HT1080 (cell line): ENCODE data around the gene AHCYL1. TPM values are rescaled to one million over a fixed set of nuclear protein-coding genes. Genes with fewer than 3 reads are reported as not detected.
A peak's percentile ranks its signal among the peaks of the same experiment; 100 is the strongest.
"Not testable (repeated sequence)": the region's sequence is repeated elsewhere in the genome, so short reads cannot be mapped to it uniquely, and the experiment has no call there.

ENCODE experiments used
- DNase-seq: peaks from one replicate; pipeline ENCODE4 v3.0.0-alpha.2; 2015; ENCODE audit warnings: low read depth
- total RNA-seq: library from RNA; depleted of rRNA; stranded (reverse); fragments of >200 nt; shearing (Covaris generic); gene quantifications from 2 replicates; pipeline ENCODE4 v1.2.3, GENCODE V29; 2014

AHCYL1 gene
- total RNA-seq, 1 experiment from 2014 or later: 41.1 TPM

DNA sequence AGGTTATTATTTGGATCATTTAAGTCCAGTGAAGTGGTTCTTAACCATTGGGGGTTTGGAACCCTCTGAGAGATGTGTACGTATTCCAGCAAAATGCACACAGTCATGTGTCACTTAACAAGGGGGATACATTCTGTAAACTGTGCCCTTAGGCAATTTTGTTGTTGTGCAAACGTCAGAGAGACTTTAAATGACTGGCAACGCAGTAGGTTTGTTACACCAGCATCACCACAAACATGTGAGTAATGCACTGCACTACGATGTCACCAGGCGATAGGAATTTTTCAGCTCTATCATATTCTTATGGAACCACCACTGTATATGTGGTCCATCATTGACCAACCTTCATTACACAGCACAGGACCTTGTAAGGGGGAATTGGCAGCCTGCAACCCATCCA is 11.9 kb downstream of the AHCYL1 start:
- no peak for DNase-seq

DNA sequence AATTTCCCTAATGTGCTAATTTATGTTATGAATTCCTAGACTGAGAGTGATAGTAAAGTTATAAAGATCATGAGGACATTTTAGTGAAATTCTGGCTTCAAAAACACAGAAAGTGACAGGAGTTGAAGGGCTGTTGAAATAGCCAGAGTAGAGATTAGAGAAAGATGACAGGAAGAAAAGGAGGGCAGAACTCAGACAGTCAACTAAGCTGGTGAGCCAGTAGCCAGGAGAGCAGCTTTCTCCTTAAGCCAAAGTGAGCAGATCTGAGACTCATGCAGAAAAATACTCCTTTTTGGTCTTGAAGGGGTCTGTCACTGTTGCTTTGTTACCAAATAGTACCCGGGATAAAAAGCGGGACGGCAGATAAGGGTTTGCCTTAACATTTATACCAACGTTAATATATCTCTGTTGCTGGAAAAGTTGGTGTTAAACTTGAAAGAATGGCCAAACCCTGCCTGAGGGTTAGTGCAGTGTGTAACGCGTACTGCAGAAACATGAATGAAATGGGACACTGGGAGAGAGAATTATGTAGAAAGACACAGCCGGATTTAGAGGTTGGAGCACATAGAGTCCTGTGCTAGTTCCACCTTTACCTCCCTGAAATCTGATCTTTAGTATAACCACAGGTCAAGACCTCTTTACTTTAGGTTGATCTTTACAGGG is 12.8 kb downstream of the AHCYL1 start:
- no peak for DNase-seq

DNA sequence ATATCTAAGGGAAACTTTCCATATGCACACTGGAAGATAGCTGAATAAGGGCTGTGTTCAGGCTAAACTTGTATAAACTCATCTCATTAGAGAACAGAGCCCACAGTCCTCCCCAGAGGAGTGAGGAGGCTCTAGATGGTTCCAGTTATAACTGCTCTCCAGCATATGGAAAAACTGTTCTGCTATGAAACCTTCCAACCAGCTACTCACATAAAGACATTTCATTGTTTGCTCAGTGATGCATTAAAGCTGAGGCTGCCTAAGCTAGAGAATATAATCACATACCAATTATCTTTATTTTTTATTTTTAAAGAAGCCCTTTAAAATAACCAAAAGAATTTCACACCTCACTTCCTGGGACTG is 13.3 kb downstream of the AHCYL1 start:
- DNase-seq: no peak

DNA sequence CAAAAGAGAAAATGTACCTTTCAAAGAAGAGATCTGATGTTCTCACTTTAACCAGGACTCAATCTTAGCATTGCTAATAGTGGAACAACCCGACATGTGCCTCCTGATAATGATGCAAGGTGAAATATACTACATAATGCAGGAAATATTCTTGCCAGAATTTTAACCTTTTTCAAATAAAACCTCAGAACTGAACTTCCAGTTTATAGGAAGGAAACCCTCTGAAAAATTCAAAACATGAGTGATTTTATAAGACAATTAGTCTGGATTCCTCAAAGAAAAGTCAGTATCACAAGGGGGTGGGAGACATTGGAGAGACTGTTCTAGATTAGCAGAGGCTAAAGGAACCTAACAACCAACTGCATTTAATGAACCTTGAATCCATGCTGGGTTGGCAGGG is 18.1 kb downstream of the AHCYL1 start:
- no peak for DNase-seq

DNA sequence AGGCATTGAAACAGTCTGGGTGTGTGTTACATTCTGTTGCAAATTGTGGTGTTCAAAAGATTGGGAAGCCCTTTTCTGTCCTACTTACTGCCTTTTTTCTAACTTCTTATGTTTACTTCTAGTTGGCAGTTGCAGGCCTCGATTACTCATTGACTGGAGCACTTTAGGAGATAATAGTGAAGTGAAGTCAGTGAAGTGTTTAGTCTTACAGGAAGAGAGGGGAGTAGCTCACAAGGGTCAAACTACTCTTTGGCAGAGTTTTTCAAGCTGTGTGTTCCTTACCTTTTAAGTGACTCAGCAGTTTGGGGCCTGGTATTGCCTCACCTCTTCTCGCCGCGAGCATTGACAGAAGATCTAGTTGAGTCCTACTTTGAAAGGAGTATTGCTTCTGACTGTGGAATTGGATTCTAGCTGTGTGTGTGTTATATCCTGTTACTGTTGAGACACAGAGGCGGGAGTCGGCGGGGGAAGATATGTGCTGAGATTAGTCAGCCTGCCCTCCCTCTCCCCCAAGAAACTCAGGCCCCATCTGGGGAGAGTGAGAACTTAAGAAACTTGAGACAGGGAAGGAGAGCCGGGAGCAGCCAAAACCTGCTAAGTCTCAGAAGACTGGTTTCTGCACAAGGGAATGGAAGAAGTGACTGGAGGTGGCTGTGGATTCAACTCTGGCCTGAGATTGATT is 19.3 kb downstream of the AHCYL1 start:
- peak; percentile 99 for DNase-seq

DNA sequence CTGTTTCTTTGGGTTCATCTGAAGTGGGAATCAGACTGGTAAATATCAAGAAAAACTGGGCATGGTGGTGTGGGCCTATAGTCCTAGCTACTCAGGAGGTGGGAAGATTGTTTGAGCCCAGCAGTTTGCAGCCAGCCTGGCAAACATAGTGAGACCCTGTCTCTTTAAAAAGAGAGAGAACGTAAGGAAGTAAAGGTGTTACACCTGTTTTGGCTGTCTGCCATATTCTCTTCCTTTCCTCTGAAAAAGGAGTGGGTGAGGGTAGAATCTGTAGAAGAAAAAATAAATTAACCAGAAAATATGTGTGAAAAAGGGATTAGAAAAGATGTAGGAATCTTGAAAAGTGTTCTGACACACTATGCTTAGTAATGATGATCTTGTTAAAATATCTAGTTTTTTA is 20.0 kb downstream of the AHCYL1 start:
- DNase-seq: no peak

DNA sequence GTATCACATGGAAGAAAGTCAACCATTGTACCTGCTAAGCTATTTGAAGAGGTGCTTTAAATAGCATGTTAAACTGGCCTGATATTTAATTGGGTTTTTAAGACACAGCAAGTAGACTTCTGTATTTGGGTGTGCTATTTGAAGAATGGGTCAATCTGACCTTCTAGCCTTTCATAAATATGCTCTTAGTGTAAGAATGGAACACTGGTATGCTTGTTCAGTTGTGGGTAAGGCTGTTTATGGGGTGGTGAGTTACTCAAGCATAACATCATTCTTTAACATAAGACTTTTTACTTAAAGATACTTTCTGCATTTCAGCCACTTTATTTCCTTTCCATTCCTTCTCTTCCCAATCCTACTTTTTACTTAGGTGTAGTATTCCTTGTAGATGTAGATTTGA is 21.4 kb downstream of the AHCYL1 start:
- DNase-seq: no peak

DNA sequence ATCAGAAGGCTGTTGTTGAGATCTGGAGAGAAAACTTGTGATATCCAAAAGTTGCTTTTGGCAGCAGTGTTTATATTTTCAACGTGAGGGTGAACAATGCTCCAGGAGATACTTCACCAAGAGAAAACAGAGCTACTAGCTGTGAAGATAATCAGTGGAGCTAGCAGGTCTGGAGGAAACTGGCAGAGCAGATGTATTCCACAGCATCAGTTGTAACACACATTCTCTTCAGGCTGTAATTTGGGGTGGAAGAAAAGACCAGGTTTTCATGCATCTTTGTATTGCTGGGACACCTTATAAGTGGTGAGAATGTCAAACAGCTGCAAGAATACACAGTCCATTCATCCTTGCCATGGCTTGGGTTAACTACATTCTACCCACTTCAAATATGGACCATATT is 22.0 kb downstream of the AHCYL1 start:
- no peak for DNase-seq

DNA sequence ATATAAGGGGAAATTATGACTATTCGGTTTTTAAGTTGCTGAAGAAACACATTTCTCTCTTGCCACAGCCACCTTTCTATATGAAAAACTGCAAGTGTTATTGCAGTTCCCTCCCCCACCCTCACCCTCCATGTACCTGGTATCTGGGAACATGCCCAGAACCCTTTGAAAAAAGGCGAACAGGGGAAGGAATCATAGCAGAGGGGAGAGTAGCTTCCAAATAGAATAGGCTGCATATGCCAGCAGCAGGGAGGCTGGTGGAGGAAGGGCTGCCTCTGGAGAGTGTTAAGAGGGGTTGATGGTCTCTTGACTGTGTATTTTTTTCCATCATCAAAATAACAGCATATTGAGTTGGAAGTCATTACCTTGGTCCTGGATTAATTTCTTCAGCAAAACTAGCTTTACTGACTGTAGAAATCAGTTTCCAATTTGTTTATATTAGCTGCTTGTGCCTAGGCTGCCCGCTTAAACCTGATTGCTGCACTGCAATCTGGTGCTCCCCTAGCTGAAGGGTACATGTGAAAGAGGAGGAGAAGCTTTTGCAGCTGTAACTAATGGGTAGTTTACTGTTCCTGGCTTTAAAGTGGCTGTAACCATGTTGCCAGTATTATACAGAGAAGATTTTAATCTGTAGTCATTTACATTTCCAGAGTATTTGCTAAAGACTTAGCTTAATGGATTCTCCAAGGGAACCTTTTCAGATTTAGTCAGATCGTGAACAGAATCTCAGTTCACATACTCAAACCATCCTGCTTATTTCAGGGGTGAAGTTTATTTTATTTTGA is 22.7 kb downstream of the AHCYL1 start:
- no peak for DNase-seq

DNA sequence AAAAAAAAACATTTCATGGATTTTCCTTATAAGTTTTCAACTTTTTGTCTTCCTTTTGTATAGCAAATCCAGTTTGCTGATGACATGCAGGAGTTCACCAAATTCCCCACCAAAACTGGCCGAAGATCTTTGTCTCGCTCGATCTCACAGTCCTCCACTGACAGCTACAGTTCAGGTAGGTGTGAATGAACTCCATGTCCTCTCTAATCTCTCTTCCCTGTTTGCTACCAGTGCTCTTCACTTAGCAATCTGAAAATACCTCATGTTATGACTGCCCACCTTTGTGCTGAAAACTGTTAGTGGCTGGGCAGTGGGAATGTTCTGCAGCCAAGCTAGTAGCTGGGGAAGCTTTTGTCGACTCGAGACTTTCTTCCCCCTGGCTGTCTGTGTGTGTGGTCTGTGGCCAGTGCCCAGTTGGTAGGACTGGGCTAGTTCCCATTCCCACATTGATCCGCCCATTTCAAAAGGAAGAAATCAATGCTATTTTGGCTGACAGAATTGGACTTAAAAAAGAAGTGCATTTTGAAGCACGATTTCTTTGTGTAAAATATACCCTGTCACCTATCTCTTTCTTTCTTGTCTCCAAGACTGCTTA is 24.5 kb downstream of the AHCYL1 start:
- no peak for DNase-seq

DNA sequence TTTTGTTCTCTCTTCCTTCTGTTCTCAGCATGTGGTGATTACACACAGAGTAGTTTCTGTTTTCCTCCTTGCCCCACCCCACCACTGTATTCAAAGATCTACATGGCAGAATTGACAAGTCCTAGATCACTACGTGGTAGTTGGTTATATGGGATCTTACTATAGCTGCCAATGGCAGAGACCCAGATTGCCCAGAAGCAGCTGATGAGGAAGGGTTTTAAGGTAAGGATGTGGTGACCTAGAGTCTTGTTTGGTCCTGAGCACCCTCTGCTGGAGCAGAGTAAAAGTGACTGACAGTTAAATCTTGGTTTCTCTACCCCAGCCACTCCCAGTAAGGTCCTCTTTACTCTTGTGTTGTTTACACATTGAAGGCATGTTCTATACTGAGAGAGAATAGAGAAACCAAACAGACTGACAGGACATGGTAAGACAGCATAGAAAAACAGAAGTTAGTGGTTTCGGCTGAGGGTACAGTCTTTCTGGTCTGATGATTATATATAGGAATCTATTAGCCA is 27.0 kb downstream of the AHCYL1 start:
- DNase-seq: peak; percentile 64

DNA sequence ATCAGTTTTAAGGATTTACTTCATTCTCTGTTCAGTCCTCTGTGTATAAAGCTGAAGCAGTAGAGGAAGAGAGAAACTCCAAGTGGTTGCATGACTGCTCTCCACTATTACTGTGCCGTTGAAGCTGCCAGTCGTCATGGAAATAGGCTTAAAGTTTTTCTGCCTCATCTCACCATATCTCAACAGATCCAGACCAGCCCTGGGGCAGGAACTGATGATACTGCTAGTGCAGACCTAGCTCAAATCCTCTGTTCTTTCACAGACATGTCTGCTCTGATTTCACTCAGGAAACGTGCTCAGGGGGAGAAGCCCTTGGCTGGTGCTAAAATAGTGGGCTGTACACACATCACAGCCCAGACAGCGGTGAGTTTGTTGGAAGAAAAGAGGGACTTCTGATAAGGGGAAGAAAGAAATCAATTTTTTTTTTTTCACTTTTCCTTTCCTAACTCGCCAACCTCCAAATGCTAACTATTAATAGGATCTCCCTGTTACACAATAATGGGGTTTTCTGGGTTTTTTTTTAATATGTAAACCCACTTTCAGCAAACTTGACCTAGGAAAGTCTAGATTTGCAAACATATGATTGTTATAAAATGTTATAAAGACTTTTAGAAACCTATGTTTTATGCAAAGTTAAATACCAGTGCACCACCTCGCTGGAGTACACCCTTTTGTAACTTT is 27.7 kb downstream of the AHCYL1 start:
- no peak for DNase-seq

DNA sequence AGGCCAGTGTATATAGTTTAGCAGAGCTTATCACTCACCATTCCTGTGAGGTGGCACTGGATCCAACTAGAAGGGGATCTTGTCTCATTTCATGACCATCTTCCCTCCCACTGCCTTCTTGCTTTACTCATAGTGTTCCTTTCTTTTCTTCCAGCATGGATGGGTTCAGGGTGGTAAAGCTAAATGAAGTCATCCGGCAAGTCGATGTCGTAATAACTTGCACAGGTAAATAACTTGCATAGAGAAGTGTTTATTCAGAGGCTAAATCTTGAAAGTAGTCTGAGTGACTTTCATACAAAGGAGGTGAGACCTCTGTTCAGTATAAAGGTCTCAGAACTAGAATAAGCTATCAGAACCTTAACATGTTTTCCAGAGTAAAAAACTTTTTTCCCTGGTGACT is 33.2 kb downstream of the AHCYL1 start:
- no peak for DNase-seq

DNA sequence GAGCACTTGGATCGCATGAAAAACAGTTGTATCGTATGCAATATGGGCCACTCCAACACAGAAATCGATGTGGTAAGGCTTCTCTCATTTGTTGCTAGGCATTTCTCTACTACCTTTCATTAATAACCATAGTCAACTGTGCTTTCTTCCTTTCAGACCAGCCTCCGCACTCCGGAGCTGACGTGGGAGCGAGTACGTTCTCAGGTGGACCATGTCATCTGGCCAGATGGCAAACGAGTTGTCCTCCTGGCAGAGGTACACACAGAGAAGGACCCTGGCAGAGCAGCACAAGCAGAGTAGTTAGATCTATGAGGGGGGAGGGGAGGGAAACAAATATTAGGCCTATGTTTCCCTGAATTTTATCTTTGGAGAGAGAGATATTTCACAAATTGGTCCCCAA is 33.8 kb downstream of the AHCYL1 start:
- DNase-seq: no peak

DNA sequence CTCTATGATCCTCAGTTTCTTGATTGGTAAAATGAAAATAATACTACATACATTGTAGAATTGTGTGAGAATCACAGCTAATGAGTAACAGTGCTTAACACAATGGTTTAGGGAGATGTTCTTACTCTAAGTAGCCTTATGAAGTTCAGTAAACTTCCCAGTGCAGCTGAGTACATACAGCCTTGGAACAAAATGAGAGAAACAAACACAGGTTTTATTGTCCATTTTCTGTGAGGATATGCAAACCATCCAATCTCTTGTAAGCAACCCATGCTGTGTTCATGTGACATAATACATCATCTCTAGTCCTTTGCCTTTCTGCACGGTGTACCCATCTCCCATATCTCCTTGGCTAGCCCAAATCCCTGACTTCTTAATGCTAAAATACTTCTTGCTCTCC is 35.2 kb downstream of the AHCYL1 start:
- no peak for DNase-seq

DNA sequence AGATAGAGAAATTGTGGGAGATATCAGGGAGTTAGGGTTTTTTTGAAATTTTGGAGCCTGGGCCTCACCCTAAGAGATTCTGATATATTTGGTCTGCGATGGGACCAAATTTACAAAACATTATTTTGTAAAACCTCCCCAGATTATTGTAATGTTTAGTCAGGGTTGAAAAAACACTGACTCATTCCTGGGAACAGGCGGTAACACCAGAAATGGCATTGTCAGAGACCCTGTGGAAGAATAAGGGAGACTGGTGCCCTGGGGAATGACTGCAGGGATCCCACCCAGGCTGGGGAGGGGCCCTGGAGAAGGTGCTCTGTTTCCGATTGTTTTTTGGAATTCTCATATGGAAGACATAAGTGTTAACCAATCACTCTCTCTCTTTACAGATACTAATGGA is 36.7 kb downstream of the AHCYL1 start:
- no peak for DNase-seq

DNA sequence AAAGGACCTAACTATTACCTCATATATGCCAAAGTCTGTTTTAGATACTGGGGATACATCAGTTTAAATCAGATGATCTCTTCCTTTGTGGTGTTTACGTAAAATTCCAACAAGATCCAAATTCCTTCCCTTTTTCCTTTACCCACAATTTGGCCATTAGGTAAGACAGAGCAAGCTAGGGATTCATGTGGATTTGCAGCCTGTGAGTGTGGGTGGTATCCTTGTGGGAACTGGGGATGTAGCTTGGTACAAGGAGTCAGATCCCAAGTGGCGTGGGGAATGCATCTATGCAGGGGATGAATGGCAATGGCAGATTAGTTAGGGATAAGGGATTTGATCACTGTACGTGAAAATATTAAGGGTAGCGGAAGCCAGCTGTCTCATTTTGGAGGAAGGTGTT is 40.0 kb downstream of the AHCYL1 start:
- DNase-seq: no peak

DNA sequence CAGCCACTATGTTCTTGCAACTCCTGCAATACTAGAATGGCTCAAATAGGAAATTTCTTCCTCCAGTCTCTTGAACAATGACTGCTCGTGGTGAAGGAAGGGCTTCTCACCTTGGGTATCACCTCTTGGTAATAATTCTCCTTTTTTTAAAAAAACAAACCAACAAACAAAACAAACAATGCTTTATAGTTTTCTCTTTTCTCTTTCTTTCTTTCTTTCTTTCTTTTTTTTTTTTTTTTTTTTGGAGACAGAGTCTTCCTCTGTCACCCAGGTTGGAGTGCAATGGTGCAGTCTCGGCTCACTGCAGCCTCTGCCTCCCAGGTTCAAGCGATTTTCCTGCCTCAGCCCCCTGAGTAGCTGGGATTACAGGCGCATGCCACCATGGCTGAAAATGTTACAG is 46.1 kb downstream of the AHCYL1 start:
- not testable (repeated sequence) for DNase-seq

DNA sequence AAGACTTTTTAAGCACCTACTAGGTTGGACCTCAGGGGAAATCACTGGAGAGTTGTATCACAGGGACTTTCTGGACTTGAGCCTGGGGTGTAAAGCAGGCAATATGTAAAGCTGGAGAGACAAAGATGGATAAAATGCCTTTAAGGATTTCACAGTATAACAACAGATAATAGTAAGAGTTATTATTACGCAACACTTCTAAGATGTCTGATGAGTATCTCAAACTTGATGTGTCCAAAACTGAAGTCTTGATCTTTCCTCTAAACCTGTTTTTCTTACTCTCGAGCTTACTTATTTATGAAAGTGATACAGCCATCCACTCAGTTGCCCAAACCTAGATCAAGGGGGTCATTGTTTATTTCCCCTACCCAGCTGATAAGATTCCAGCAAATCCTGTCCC is 47.8 kb downstream of the AHCYL1 start:
- no peak for DNase-seq

DNA sequence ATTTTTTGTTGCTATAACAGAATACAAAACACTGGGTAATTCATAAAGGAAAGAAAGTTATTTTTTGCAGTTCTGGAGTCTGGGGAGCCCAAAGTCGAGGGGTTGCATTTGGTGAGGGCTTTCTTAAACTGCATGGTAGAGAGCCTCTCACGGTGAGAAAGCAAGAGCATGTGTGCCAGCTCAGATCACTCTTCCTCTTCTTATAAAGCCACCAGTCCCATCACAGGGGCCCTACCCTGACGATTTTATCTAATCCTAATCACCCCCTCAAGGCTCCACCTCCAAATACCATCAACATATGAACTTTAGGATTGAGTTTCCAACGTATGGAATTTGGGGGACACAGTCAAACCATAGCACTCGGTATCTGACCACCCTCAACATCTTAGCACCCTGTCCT is 48.9 kb downstream of the AHCYL1 start:
- DNase-seq: no peak

DNA sequence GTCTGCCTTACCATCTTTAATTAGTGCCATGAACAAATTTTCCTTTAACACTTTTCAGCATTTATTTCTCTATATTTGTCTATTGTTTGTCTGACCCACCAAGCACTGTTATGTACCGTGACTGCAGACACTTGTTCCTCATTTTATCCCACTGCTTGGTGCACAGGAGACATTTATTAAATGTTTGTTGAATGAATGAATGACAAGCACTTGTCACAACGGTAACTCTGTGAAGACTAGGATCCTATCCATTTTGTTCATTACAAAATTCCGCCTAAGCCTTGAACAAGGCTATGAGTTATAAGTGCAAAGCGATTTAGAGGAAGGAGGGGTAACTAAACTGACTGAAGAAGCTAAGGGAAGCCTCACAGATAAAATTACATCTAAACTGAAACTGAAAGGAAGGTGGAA is 49.5 kb downstream of the AHCYL1 start:
- no peak for DNase-seq
